CD8-positive, alpha-beta memory T cell (primary cell): ENCODE data around the gene S100A5. TPM values are rescaled to one million over a fixed set of nuclear protein-coding genes. Genes with fewer than 3 reads are reported as not detected.
A peak's percentile ranks its signal among the peaks of the same experiment; 100 is the strongest.

Experiments
- CTCF ChIA-PET: fragments of 350-600 bp; sonication (Branson Sonifier 250); formaldehyde crosslinking; loops from one replicate; lab custom pipeline; 2021; ENCODE audit warnings: antibody characterized with exemption; lab: Charles Lee
- POLR2A ChIA-PET: fragments of 350-600 bp; sonication (Branson Sonifier 250); formaldehyde crosslinking; loops from one replicate; lab custom pipeline; 2021; ENCODE audit warnings: antibody characterized with exemption; lab: Charles Lee
- DNase-seq, 5 donors: peaks; one replicate each; pipeline versions ENCODE4 v3.0.0 to v3.0.0-alpha.2; 2020 to 2022; ENCODE audit warnings: mixed read lengths in 1 of 5
- H3K27ac ChIP-seq: one replicate; pipeline ENCODE4 v1.7.0; 2013; ENCODE audit warnings: low read depth, mild to moderate bottlenecking, low read length, moderate library complexity
- H3K27me3 ChIP-seq: 2 replicates; pipeline ENCODE4 v1.7.0; 2013; ENCODE audit warnings: low read length, mild to moderate bottlenecking; ENCODE audit not compliant: insufficient read depth, poor library complexity, severe bottlenecking
- H3K36me3 ChIP-seq: 2 replicates; pipeline ENCODE4 v1.7.0; 2013; ENCODE audit warnings: mild to moderate bottlenecking, low read length, moderate library complexity; ENCODE audit not compliant: insufficient read depth
- H3K4me1 ChIP-seq: 2 replicates; pipeline ENCODE4 v1.7.0; 2013; ENCODE audit warnings: mild to moderate bottlenecking, low read length, moderate library complexity; ENCODE audit not compliant: insufficient read depth
- H3K4me3 ChIP-seq: 2 replicates; pipeline ENCODE4 v1.7.0; 2013; ENCODE audit warnings: mild to moderate bottlenecking, low read length
- H3K9me3 ChIP-seq: 2 replicates; pipeline ENCODE4 v1.7.0; 2013; ENCODE audit warnings: mild to moderate bottlenecking, low read length
- H3K27ac Mint-ChIP-seq, 8 donors: one replicate each; pipeline ENCODE4 v1.8.0; 2020 to 2021; ENCODE audit warnings: mixed read lengths in 8 of 8, mild to moderate bottlenecking in 6 of 8, inconsistent platforms in 3 of 8, moderate library complexity in 3 of 8
- H3K27me3 Mint-ChIP-seq, 2 donors: one replicate each; pipeline ENCODE4 v1.8.0; 2020 to 2021; ENCODE audit warnings: mixed read lengths in 2 of 2, mild to moderate bottlenecking in 1 of 2, moderate library complexity in 1 of 2
- H3K36me3 Mint-ChIP-seq, 3 donors: one replicate each; pipeline ENCODE4 v1.8.0; 2020 to 2021; ENCODE audit warnings: mixed read lengths in 3 of 3, inconsistent platforms in 1 of 3, mild to moderate bottlenecking in 1 of 3
- H3K4me1 Mint-ChIP-seq, 3 donors: one replicate each; pipeline ENCODE4 v1.8.0; 2020 to 2021; ENCODE audit warnings: mixed read lengths in 3 of 3, inconsistent platforms in 1 of 3, mild to moderate bottlenecking in 1 of 3
- H3K4me3 Mint-ChIP-seq, 7 donors: one replicate each; pipeline ENCODE4 v1.8.0; 2020 to 2021; ENCODE audit warnings: mixed read lengths in 7 of 7, mild to moderate bottlenecking in 6 of 7, moderate library complexity in 4 of 7, inconsistent platforms in 2 of 7
- H3K9me3 Mint-ChIP-seq, 5 donors: one replicate each; pipeline ENCODE4 v1.8.0; 2020 to 2022; ENCODE audit warnings: mixed read lengths in 5 of 5, mild to moderate bottlenecking in 3 of 5, moderate library complexity in 2 of 5, inconsistent platforms in 1 of 5
- polyA plus RNA-seq: library from polyadenylated mRNA; unstranded; fragments of 300-500 nt; fragmentation: Illumina TruSeq; gene quantifications from one replicate; pipeline ENCODE4 v1.2.3, GENCODE V29; 2021
- total RNA-seq, 2 experiments: library from RNA; stranded (reverse); gene quantifications; one replicate each; pipeline ENCODE4 v1.2.3, GENCODE V29; 2021

The S100A5 gene
- total and polyA plus RNA-seq, 3 experiments from 2014 or later = 0.61 to 1.6 (median 1.5) TPM

DNA sequence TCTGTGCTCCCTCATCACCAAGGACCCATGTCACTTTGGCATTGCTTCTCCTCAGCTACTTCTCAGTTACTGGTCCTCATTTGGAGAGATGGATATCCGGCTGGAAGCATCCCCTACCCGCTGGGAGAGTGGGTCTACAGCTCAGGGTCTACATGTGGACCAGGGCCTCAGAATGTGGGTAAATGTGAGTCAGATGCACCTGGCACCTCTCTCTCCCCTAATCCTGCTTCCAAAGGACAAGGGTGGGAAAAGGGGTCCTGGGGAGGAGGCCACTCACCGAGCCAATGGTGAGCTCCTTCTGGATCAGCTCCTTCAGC, 5.9 kb downstream of the S100A5 start:
- Mint-ChIP-seq H3K36me3 (peaks cover 0 to 27% (median 4%) of the 10 kb centered on the region in 3 donors), H3K9me3 (peaks cover 0 to 1% (median 0%) of the 10 kb centered on the region in 5 donors), H3K4me3 (peak overlapping the region; percentile 95 to 98 (median 96)), H3K27me3 (peaks cover 0 to 1% of the 10 kb centered on the region in 2 donors), H3K27ac (peak overlapping the region; percentile 94 to 100 (median 96)), H3K4me1 (peaks cover 61 to 85% (median 69%) of the 10 kb centered on the region in 3 donors)
- Histone ChIP-seq H3K4me1 (peaks cover 65% of the 10 kb centered on the region), H3K36me3 (no peaks in the 10 kb centered on the region), H3K27me3 (no peaks in the 10 kb centered on the region), H3K4me3 (peak overlapping the region; percentile 95), H3K27ac (peak overlapping the region; percentile 86), H3K9me3 (no peaks in the 10 kb centered on the region)
- CTCF ChIA-PET = interaction anchor here (0.8 to 6.5 kb wide), 7 partner anchors 10 to 36 kb away, joined by 3 to 125 read pairs (median 6); partner anchors contain the start of gene S100A4
- no peak for DNase-seq
- POLR2A ChIA-PET = interaction anchor here (1.1 to 6.8 kb wide), 6 partner anchors 10 to 241 kb away, joined by 3 to 121 read pairs (median 5); partner anchors contain the start of genes CHTOP, S100A4 and SLC27A3

DNA sequence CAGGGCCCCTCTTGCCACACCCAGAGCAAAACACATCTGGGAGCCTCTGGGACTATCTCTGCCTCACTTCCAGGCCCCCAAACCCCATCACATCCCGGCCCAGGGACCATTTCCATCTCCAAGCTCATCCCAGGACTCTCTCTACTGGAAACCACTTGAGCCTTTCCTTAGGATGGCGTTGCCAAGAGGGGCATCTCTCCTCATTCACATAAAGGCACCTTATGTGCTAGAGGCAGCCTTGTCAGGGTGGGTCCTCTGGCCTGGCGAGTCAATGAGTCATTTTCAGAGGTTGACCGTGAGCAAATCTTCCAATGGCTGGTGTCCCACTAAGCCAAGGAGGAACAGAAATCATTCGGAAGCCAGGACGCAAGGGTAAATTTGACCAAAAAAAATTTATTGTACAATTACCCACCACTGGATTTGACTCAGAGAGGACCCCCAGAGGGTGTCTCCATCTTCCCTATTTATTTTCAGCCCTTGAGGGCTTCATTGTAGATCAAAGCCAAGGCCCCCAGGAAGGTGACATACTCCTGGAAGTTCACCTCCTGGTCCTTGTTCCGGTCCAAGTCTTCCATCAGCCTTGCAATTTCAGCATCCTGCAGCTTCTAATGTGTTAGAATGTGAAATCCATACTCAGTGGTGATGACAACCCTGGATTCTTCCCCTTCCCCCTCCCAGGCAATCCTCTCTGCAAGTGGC, 6.4 kb downstream of the S100A5 start:
- no peaks in the 10 kb centered on the region for H3K9me3 ChIP-seq
- POLR2A ChIA-PET = interaction anchor here (0.5 to 6.8 kb wide), 6 partner anchors 11 to 199 kb away, joined by 4 to 121 read pairs (median 9); partner anchors contain the start of genes CHTOP and S100A4
- DNase-seq = no peak
- peaks cover 0 to 1% (median 0%) of the 10 kb centered on the region in 5 donors for H3K9me3 Mint-ChIP-seq
- peak overlapping the region; percentile 41 for H3K27ac ChIP-seq
- H3K27me3 ChIP-seq = no peaks in the 10 kb centered on the region
- CTCF ChIA-PET = interaction anchor here (0.8 to 6.5 kb wide), 9 partner anchors 9 to 36 kb away, joined by 3 to 125 read pairs (median 27); partner anchors contain the start of gene S100A4
- H3K27ac Mint-ChIP-seq = peak overlapping the region; percentile 94 to 100 (median 96)
- H3K27me3 Mint-ChIP-seq = peaks cover 0 to 1% of the 10 kb centered on the region in 2 donors
- H3K4me3 Mint-ChIP-seq = peak overlapping the region; percentile 95 to 98 (median 96)
- peaks cover 60% of the 10 kb centered on the region for H3K4me1 ChIP-seq
- no peaks in the 10 kb centered on the region for H3K36me3 ChIP-seq
- H3K4me3 ChIP-seq = peak overlapping the region; percentile 95
- peaks cover 0 to 27% (median 4%) of the 10 kb centered on the region in 3 donors for H3K36me3 Mint-ChIP-seq
- H3K4me1 Mint-ChIP-seq = peaks cover 56 to 82% (median 66%) of the 10 kb centered on the region in 3 donors

DNA sequence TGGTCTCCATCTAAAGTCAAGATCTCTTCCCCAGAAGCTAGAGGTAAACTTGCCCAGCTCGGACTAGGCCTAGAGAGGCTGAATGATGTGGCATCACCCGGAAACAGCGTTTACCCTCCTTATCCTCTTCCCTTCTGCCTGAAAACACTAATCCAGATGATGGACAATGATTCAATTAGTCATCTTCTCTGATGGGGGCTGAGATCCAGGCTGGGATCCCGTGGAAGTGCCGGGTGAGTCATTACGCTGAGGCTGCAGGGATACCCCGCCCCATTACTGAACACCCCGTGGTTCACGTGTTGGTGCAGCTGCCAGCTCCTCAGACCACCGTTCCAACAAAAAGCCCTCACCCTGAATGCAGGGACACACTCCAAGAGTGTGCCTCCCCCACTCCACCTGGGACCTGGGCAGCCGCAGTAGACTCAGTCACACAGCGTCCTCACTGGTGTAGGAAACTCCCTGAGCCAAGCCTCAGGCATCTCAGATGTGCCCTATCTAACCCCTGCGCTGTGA, 7.0 kb downstream of the S100A5 start:
- ChIA-PET POLR2A (interaction anchor here (0.5 to 6.8 kb wide), 5 partner anchors 11 to 199 kb away, joined by 4 to 121 read pairs (median 12); partner anchors contain the start of genes CHTOP and S100A4), CTCF (interaction anchor here (0.8 to 6.5 kb wide), 12 partner anchors 11 to 115 kb away, joined by 3 to 125 read pairs (median 20); partner anchors contain the start of gene S100A4)
- Histone ChIP-seq H3K4me1 (peaks cover 60% of the 10 kb centered on the region), H3K27me3 (no peaks in the 10 kb centered on the region), H3K4me3 (peak overlapping the region; percentile 35), H3K36me3 (no peaks in the 10 kb centered on the region), H3K9me3 (no peaks in the 10 kb centered on the region), H3K27ac (peak overlapping the region; percentile 41)
- Mint-ChIP-seq H3K4me3 (peak overlapping the region; percentile 87 to 98 (median 96)), H3K9me3 (peaks cover 0 to 1% (median 0%) of the 10 kb centered on the region in 5 donors), H3K36me3 (peaks cover 0 to 27% (median 7%) of the 10 kb centered on the region in 3 donors), H3K27ac (peak overlapping the region; percentile 94 to 100 (median 96)), H3K27me3 (peaks cover 0 to 1% of the 10 kb centered on the region in 2 donors), H3K4me1 (peaks cover 60 to 82% (median 70%) of the 10 kb centered on the region in 3 donors)
- DNase-seq = peak in 1 of 5 donors; percentile 31

DNA sequence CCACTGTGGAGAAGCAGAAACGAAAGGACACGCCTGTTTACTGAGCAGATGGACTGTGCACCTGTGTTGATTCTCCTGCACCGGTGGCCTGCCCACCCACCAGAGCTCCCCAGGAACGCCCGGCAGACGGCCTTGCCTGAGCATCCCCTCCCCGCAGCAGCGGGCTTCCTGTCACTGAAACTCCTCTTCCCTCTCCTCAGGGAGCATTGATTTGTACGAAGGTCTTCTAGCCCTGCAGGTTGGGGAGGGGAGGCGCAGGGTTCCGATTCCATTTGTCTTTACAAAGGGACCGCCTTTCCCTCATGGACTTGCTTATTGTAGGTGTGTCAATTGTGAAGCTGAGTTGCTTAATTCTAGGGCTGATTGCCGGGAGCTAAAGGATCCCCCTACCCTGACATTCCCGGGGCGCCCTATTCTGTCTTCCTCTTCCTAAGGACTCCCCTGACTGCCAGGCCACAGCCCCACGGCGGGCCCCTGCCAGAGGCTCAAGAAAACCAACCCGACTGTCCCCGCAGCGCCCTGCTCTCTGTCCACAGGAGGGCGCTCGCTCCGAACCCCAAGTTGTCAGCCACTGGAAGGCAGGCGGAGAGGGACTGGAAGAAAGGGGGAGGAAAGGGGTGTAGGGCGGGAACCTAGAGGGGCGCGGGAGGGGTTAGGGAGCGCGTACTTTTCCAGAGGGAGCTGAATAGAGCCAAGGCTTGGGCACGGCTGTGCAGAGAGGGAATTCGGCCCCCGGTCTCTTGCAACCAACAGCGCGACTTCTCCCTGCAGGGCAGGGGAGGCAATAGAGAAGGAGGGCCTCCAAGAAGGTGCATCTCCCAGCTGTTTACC, 7.8 kb downstream of the S100A5 start:
- Histone ChIP-seq H3K9me3 (no peaks in the 10 kb centered on the region), H3K27me3 (no peaks in the 10 kb centered on the region), H3K36me3 (no peaks in the 10 kb centered on the region), H3K27ac (peak overlapping the region; percentile 41), H3K4me3 (peak overlapping the region; percentile 35), H3K4me1 (peaks cover 60% of the 10 kb centered on the region)
- Mint-ChIP-seq H3K4me1 (peaks cover 61 to 76% (median 68%) of the 10 kb centered on the region in 3 donors), H3K27ac (peak overlapping the region; percentile 94 to 100 (median 96)), H3K36me3 (peaks cover 0 to 27% (median 7%) of the 10 kb centered on the region in 3 donors), H3K4me3 (peak overlapping the region; percentile 87 to 98 (median 96)), H3K9me3 (peaks cover 0 to 1% (median 0%) of the 10 kb centered on the region in 5 donors), H3K27me3 (peaks cover 0 to 1% of the 10 kb centered on the region in 2 donors)
- POLR2A ChIA-PET = interaction anchor here (1.0 to 6.8 kb wide), 6 partner anchors 12 to 457 kb away, joined by 4 to 121 read pairs (median 6); partner anchors contain the start of genes CHTOP, RPS27 and S100A4
- CTCF ChIA-PET = interaction anchor here (0.6 to 6.5 kb wide), 22 partner anchors 8 to 457 kb away, joined by 3 to 125 read pairs (median 5); partner anchors contain the start of genes CHTOP, S100A3, S100A4 and S100A5
- peak; percentile 66 to 82 (median 70) for DNase-seq

DNA sequence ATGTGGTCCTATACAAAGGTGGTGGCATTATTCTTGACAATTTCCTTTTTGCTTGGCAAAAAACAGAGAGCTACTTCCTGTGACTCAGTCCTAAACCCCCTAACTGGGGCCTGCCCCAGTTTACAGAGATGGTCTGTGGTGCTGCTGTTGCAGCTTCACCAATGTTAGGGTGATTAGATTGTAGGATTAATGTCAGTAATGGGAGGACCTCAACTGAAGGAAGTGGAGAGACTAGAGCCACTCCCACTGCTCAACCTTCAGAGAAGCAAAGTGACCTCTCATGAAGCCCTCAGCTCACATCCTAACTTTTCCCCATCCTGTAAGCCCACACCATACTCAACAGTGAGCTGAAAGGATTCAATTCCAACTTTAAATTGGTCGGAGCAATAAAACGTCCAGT, 8.6 kb downstream of the S100A5 start:
- H3K27ac ChIP-seq = no peak overlapping the region
- Mint-ChIP-seq H3K4me3 (peak overlapping the region; percentile 87 to 98 (median 96)), H3K4me1 (peaks cover 61 to 69% (median 66%) of the 10 kb centered on the region in 3 donors), H3K27me3 (peaks cover 0 to 1% of the 10 kb centered on the region in 2 donors), H3K36me3 (peaks cover 0 to 27% (median 7%) of the 10 kb centered on the region in 3 donors), H3K9me3 (peaks cover 0 to 1% (median 0%) of the 10 kb centered on the region in 5 donors), H3K27ac (peak overlapping the region; percentile 94 to 100 (median 96))
- no peaks in the 10 kb centered on the region for H3K36me3 ChIP-seq
- POLR2A ChIA-PET = interaction anchor here (0.5 to 6.8 kb wide), 9 partner anchors 8 to 458 kb away, joined by 3 to 121 read pairs (median 5); partner anchors contain the start of genes CHTOP, RPS27, S100A4 and S100A5
- peak; percentile 25 to 72 (median 41) for DNase-seq
- H3K4me1 ChIP-seq = peaks cover 58% of the 10 kb centered on the region
- CTCF ChIA-PET = interaction anchor here (0.8 to 6.5 kb wide), 17 partner anchors 8 to 102 kb away, joined by 3 to 125 read pairs (median 10); partner anchors contain the start of genes CHTOP, S100A3, S100A4 and S100A5
- no peak overlapping the region for H3K4me3 ChIP-seq
- no peaks in the 10 kb centered on the region for H3K9me3 ChIP-seq
- no peaks in the 10 kb centered on the region for H3K27me3 ChIP-seq

- no peaks in the 10 kb centered on the region for H3K36me3 ChIP-seq
- ChIA-PET CTCF (interaction anchor here (1.2 to 6.5 kb wide), 12 partner anchors 10 to 101 kb away, joined by 5 to 125 read pairs (median 20); partner anchors contain the start of genes S100A3, S100A4 and S100A5), POLR2A (interaction anchor here (0.5 to 6.8 kb wide), 8 partner anchors 9 to 459 kb away, joined by 3 to 121 read pairs (median 6); partner anchors contain the start of genes CHTOP, RPS27, S100A4 and S100A5)
- H3K27ac ChIP-seq = no peak overlapping the region
- peaks cover 0 to 1% (median 0%) of the 10 kb centered on the region in 5 donors for H3K9me3 Mint-ChIP-seq
- no peak for DNase-seq
- H3K4me1 Mint-ChIP-seq = peaks cover 56 to 63% (median 61%) of the 10 kb centered on the region in 3 donors
- peak overlapping the region in 4 of 7 donors; percentile 29 to 87 (median 44) for H3K4me3 Mint-ChIP-seq
- peaks cover 53% of the 10 kb centered on the region for H3K4me1 ChIP-seq
- peaks cover 0 to 27% (median 7%) of the 10 kb centered on the region in 3 donors for H3K36me3 Mint-ChIP-seq
- no peaks in the 10 kb centered on the region for H3K27me3 ChIP-seq
- peak overlapping the region; percentile 78 to 100 (median 96) for H3K27ac Mint-ChIP-seq
- no peaks in the 10 kb centered on the region for H3K9me3 ChIP-seq
- H3K4me3 ChIP-seq = no peak overlapping the region
- H3K27me3 Mint-ChIP-seq = peaks cover 0 to 1% of the 10 kb centered on the region in 2 donors
Measured at GRCh38 chr1:153531638-153532037, 9.1 kb downstream of the S100A5 start.
